GM10266 (cell line): ENCODE measurements around the gene USP20.
"Not testable (repeated sequence)": the region's sequence is repeated elsewhere in the genome, so short reads cannot be mapped to it uniquely, and the experiment has no call there.

Source experiments
- DNase-seq: peaks from one replicate; pipeline ENCODE4 v3.0.0; 2012; ENCODE audit errors: extremely low spot score
- TF ChIP-seq, protein P1 (sequence below): IDR thresholded peaks from 2 replicates; pipeline ENCODE4 v1.5.1; 2012; ENCODE audit warnings: mild to moderate bottlenecking, low read depth; ENCODE audit not compliant: control insufficient read depth, insufficient read depth; ENCODE audit errors: missing control alignments

The USP20 gene

GRCh38 chr9:129835128-129835859 lies at the start of gene USP20, which contains the start of gene C9orf78:
USP20 (plus strand) TSS chr9:129835458; CDS start chr9:129852556, 17,098 bp downstream.
C9orf78 (minus strand) TSS chr9:129835275; CDS start chr9:129835221, 54 bp downstream.
- TF ChIP-seq, protein P1, sequence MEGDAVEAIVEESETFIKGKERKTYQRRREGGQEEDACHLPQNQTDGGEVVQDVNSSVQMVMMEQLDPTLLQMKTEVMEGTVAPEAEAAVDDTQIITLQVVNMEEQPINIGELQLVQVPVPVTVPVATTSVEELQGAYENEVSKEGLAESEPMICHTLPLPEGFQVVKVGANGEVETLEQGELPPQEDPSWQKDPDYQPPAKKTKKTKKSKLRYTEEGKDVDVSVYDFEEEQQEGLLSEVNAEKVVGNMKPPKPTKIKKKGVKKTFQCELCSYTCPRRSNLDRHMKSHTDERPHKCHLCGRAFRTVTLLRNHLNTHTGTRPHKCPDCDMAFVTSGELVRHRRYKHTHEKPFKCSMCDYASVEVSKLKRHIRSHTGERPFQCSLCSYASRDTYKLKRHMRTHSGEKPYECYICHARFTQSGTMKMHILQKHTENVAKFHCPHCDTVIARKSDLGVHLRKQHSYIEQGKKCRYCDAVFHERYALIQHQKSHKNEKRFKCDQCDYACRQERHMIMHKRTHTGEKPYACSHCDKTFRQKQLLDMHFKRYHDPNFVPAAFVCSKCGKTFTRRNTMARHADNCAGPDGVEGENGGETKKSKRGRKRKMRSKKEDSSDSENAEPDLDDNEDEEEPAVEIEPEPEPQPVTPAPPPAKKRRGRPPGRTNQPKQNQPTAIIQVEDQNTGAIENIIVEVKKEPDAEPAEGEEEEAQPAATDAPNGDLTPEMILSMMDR, result peak; percentile 2
- peak; percentile 99 for DNase-seq

GRCh38 chr9:129785866-129786265 lies 49.4 kb upstream of the USP20 start:
- DNase-seq, result no peak
- TF ChIP-seq, protein P1, result no peak

DNA sequence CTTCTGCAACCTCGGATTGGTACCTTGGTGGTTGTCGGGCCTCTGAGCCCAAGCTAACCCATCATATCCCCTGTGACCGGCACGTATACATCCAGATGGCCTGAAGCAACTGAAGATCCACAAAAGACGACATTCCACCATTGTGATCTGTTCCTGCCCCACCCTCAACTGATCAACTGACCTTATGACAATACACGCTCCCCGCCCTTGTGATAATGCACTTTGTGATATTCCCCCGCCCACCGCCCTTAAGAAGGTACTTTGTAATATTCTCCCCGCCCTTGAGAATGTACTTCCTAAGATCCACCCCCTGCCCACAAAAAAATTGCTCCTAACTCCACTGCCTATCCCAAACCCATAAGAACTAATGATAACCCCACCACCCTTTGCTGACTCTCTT lies 48.8 kb upstream of the USP20 start:
- TF ChIP-seq, protein P1, result no peak
- no peak for DNase-seq

DNA sequence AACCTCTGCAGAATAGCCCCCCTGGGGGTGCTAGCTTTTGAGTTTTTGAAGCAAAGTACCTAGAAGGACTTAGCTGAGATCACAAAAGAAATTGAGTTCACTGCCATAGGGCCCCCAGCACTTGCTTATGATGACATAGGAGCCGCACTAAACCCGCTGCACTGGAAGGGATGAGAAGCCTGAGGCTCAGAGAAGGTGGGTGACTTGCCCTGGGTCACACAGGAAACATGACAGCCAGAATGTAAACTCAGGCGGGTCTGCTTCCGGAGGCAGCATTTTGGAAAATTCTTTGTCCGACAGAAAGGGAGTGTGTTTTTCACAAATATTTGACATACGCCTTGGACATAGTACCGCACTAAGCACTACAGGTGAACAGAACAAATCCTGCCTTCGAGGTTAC lies 40.7 kb upstream of the USP20 start:
- TF ChIP-seq, protein P1, result no peak
- DNase-seq, result no peak

DNA sequence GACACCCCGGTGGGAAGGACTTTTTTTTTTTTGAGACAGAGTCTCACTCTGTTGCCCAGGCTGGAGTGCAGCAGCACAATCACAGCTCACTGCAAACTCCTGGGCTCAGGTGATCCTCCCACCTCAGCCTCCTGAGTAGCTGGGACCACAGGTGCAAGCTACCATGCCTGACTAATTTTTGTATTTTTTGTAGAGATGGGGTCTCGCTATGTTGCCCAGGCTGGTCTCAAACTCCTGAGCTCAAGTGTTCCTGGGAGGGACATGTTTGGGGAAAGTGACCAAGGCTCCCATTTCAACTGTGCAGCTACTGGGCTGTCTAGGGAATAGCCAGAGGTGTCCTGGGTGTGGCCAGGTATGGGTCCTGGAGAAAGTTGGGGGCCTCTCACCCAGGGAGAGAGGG lies 39.2 kb upstream of the USP20 start:
- DNase-seq, result not testable (repeated sequence)

DNA sequence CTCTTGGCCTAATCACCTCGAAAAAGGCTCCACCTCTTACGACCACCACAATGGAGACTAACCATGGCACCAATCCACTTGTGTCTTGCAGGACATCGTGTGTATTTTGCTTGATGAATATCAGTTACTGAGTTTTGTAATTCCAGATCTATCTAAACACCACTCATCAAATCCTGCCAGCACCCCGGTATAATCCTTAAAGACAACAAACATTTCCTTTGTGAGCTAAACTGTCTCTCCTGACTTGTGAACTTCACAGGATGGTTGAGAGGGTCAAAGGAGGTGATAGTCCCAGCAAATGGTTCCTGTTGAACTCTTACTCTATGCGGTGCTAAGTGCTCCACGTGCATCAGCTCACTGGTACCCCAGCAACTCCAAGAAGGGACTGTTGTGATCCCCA lies 36.3 kb upstream of the USP20 start:
- TF ChIP-seq, protein P1, result no peak
- no peak for DNase-seq

GRCh38 chr9:129801504-129801903 lies 33.8 kb upstream of the USP20 start:
- DNase-seq, result no peak

More at GRCh38 chr9:129801504-129801903, 33.8 kb upstream of the USP20 start:
- TF ChIP-seq, protein P1, result no peak
